Germinal center (tissue), 1 donor: ENCODE results near the gene GTF2H2C.
"Not testable (repeated sequence)": the region's sequence is repeated elsewhere in the genome, so short reads cannot be mapped to it uniquely, and the experiment has no call there.

Experiments used
- DNase-seq: peaks from one replicate; pipeline ENCODE4 v3.0.0; 2012; ENCODE audit warnings: mixed read lengths, low spot score

Gene GTF2H2C

GRCh38 chr5:69566172-69566571 lies 6.2 kb downstream of the GTF2H2C start:
- DNase-seq = not testable (repeated sequence)

DNA sequence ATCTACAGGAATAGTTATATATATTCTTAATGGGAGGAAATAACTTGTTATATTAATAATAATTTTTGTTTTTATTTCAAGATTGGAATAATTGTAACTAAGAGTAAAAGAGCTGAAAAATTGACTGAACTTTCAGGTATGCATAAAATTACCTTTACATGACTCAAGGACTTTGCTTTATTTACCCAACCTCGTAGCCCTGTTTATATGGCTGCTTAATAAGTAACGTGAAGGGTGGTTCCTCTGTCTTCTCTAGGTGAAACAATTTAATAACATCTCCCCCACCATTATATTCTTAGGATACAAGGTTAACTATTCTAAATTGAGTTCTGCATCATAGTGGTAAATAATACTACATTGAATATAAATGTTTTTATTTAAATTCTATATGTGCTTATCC lies 8.1 kb downstream of the GTF2H2C start:
- not testable (repeated sequence) for DNase-seq

DNA sequence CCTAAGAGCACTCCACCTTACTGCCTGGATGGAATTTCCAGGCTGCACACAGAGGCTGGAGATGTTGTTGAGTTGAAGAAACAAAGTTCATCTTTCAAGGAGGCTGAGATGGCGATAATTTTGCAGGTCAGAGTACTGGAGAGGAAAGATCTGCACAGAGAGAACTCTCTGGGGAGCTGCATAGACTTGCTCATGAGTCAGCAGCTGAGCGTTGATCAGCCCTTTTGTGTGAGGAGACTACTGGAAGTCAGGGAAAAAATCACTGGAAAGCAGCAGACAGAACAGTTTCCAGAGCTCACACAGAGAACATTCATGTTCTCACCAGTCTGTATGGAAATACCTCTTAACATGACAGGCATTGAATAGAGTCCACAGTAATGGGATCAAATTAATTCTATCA lies 23.4 kb downstream of the GTF2H2C start:
- DNase-seq = not testable (repeated sequence)

GRCh38 chr5:69596114-69596840 lies 36.3 kb downstream of the GTF2H2C start:
- DNase-seq = not testable (repeated sequence)

GRCh38 chr5:69601947-69602346 lies 42.0 kb downstream of the GTF2H2C start:
- not testable (repeated sequence) for DNase-seq

DNA sequence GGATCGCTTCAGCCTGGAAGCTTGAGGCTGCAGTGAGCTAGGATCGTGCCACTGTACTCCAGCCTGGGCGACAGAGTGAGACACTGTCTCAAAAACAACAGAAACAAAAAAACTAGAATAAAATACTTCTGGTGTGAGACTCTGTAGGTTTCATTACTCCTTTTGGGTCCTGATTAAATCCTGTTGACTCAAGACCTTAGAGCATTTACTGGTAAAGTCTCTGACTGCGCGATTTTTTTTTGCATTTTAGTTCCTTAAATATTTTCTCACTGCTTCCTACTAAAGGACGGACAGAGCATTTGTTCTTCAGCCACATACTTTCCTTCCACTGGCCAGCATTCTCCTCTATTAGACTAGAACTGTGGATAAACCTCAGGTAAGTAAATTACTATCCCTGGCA lies 46.8 kb downstream of the GTF2H2C start:
- DNase-seq = not testable (repeated sequence)

DNA sequence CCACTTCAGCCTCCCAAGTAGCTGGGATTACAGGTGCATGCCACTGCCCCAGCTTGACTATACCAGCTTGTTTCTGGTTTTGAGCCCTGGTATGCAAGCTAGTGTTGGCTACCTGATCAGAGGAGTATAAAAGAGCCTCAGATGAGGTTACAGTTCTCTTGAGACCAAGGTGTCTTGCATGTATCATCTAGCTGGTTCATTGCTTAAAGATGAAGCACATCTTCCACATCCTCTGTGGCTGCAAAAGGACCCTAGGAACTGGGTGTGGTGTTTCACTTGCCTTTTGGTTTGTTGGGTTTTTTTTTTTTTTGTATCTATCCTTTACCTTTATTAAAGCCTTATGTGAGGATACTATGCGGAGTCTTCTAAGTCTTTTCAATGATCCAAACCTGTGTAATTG lies 47.8 kb downstream of the GTF2H2C start:
- not testable (repeated sequence) for DNase-seq

DNA sequence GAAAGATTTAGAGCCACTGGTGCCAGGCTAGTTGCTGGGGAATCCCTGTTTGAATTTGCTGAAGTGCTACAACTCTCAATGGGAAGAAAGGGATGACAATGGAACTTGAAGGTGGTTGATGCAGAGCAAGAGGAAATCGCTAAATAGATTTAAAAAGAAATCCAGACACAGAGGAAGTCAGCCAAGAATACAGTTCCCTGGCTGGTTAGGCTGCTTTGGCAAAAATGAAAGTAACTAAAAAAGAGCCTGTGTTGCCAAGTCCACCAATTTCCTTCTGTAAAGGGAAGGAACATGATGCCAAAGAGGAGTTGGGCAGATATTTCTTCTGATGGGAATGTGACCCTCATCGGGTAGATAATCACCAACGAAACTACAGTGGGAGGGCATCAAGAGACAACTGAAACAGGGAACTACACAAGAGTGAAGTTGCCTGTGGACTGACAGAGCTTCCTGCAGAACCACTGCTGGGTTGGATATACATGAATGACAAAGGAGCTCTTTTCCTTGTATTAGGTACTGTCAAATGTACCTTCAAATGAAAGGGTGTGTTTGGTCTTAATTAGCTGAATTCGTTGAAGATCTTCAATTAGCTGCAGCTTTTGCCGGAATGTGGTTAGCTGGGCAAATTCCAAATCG lies 49.0 kb downstream of the GTF2H2C start:
- DNase-seq = not testable (repeated sequence)

GRCh38 chr5:69614843-69615242 lies 54.9 kb downstream of the GTF2H2C start:
- not testable (repeated sequence) for DNase-seq

DNA sequence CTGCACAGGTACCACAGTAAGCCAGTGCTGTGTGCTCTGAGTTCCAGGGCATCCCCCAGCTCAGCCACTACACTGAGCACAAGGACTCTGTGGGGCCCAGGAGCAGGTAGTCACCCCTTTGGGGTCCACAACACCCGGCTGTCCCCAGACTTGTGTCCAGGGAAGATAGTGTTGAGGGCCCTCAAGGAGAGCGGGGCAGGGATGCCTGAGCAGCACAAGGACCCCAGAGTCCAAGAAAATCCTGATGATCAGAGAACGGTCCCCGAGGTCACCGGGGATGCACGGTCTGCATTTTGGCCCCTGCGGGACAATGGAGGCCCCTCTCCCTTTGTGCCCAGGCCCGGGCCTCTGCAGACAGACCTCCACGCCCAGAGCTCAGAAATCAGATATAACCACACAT lies 71.9 kb downstream of the GTF2H2C start:
- DNase-seq = not testable (repeated sequence)
